ENCODE measurements around the gene SLC34A2. TPM values are rescaled to one million over a fixed set of nuclear protein-coding genes. Genes with fewer than 3 reads are reported as not detected.
"Not testable (repeated sequence)": the region's sequence is repeated elsewhere in the genome, so short reads cannot be mapped to it uniquely, and the experiment has no call there.

The SLC34A2 gene
- total and polyA plus RNA-seq, 4 donors, result 0.10 to 1.4 (median 0.50) TPM; not detected in 1

- no peak overlapping the region for H3K27ac ChIP-seq (ENCODE audit: low read depth in 1 of 2, low read length in 2 of 2)
- ATAC-seq (ENCODE audit: low FRiP score), result no peak
- H3K36me3 ChIP-seq (ENCODE audit: control insufficient read depth in 1 of 2, insufficient read depth in 2 of 2, low read length in 1 of 2), result no peaks in the 10 kb centered on the region
- H3K4me3 ChIP-seq (ENCODE audit: low read length in 2 of 2), result no peak overlapping the region
- no peaks in the 10 kb centered on the region for H3K9me3 ChIP-seq (ENCODE audit: control insufficient read depth, low read length)
- WGBS, 2 donors, result 72 to 73% methylated on average over 8 of the region's 8 CpGs
- intact Hi-C loops (cut with DNase I), result no loop called here
- H3K27me3 ChIP-seq (ENCODE audit: control insufficient read depth in 1 of 2, insufficient read depth in 2 of 2, low read length in 1 of 2), result no peaks in the 10 kb centered on the region
- DNase-seq, result no peak
- H3K4me1 ChIP-seq (ENCODE audit: control insufficient read depth in 1 of 2, insufficient read depth in 2 of 2, low read length in 2 of 2), result no peaks in the 10 kb centered on the region
Observed at GRCh38 chr4:25656031-25656430, 380 bp downstream of the SLC34A2 start.

GRCh38 chr4:25658357-25658771 lies 2.7 kb downstream of the SLC34A2 start:
- Histone ChIP-seq H3K9me3 (ENCODE audit: control insufficient read depth, low read length) (no peaks in the 10 kb centered on the region), H3K4me1 (ENCODE audit: control insufficient read depth in 1 of 2, insufficient read depth in 2 of 2, low read length in 2 of 2) (no peaks in the 10 kb centered on the region), H3K4me3 (ENCODE audit: low read length in 2 of 2) (no peak overlapping the region), H3K27me3 (ENCODE audit: control insufficient read depth in 1 of 2, insufficient read depth in 2 of 2, low read length in 1 of 2) (no peaks in the 10 kb centered on the region), H3K36me3 (ENCODE audit: control insufficient read depth in 1 of 2, insufficient read depth in 2 of 2, low read length in 1 of 2) (no peaks in the 10 kb centered on the region), H3K27ac (ENCODE audit: low read depth in 1 of 2, low read length in 2 of 2) (no peak overlapping the region)
- ATAC-seq (ENCODE audit: low FRiP score), result no peak
- intact Hi-C loops (cut with DNase I), result no loop called here
- DNase-seq, result no peak
- 17 to 21% methylated on average over 3 of the region's 3 CpGs for WGBS, 2 donors

GRCh38 chr4:25658777-25659176 lies 3.1 kb downstream of the SLC34A2 start:
- no peak for ATAC-seq (ENCODE audit: low FRiP score)
- WGBS, 2 donors, result 78 to 83% methylated on average over 3 of the region's 3 CpGs

GRCh38 chr4:25661441-25661840 lies 5.8 kb downstream of the SLC34A2 start:
- H3K36me3 ChIP-seq (ENCODE audit: control insufficient read depth in 1 of 2, insufficient read depth in 2 of 2, low read length in 1 of 2); H3K4me3 ChIP-seq (ENCODE audit: low read length in 2 of 2); intact Hi-C loops (cut with DNase I); DNase-seq; H3K27me3 ChIP-seq (ENCODE audit: control insufficient read depth in 1 of 2, insufficient read depth in 2 of 2, low read length in 1 of 2); H3K27ac ChIP-seq (ENCODE audit: low read depth in 1 of 2, low read length in 2 of 2); H3K4me1 ChIP-seq (ENCODE audit: control insufficient read depth in 1 of 2, insufficient read depth in 2 of 2, low read length in 2 of 2); H3K9me3 ChIP-seq (ENCODE audit: control insufficient read depth, low read length); ATAC-seq (ENCODE audit: low FRiP score): not testable (repeated sequence)
- 84 to 89% methylated on average over 4 of the region's 4 CpGs for WGBS, 2 donors

More at GRCh38 chr4:25658777-25659176, 3.1 kb downstream of the SLC34A2 start:
- H3K27ac ChIP-seq (ENCODE audit: low read depth in 1 of 2, low read length in 2 of 2), result no peak overlapping the region
- intact Hi-C loops (cut with DNase I), result no loop called here
- no peak overlapping the region for H3K4me3 ChIP-seq (ENCODE audit: low read length in 2 of 2)
- no peaks in the 10 kb centered on the region for H3K4me1 ChIP-seq (ENCODE audit: control insufficient read depth in 1 of 2, insufficient read depth in 2 of 2, low read length in 2 of 2)
- DNase-seq, result no peak
- no peaks in the 10 kb centered on the region for H3K36me3 ChIP-seq (ENCODE audit: control insufficient read depth in 1 of 2, insufficient read depth in 2 of 2, low read length in 1 of 2)
- H3K27me3 ChIP-seq (ENCODE audit: control insufficient read depth in 1 of 2, insufficient read depth in 2 of 2, low read length in 1 of 2), result no peaks in the 10 kb centered on the region
- H3K9me3 ChIP-seq (ENCODE audit: control insufficient read depth, low read length), result no peaks in the 10 kb centered on the region

- H3K9me3 ChIP-seq (ENCODE audit: control insufficient read depth, low read length), result no peaks in the 10 kb centered on the region
- 90 to 95% methylated on average over 10 of the region's 10 CpGs for WGBS, 2 donors
- no peaks in the 10 kb centered on the region for H3K36me3 ChIP-seq (ENCODE audit: control insufficient read depth in 1 of 2, insufficient read depth in 2 of 2, low read length in 1 of 2)
- H3K4me3 ChIP-seq (ENCODE audit: low read length in 2 of 2), result no peak overlapping the region
- no peaks in the 10 kb centered on the region for H3K27me3 ChIP-seq (ENCODE audit: control insufficient read depth in 1 of 2, insufficient read depth in 2 of 2, low read length in 1 of 2)
- intact Hi-C loops (cut with DNase I), result no loop called here
- no peaks in the 10 kb centered on the region for H3K4me1 ChIP-seq (ENCODE audit: control insufficient read depth in 1 of 2, insufficient read depth in 2 of 2, low read length in 2 of 2)
- DNase-seq, result no peak
- no peak for ATAC-seq (ENCODE audit: low FRiP score)
- no peak overlapping the region for H3K27ac ChIP-seq (ENCODE audit: low read depth in 1 of 2, low read length in 2 of 2)
Observed at GRCh38 chr4:25662306-25662705, 6.7 kb downstream of the SLC34A2 start.

GRCh38 chr4:25663781-25664180 lies 8.1 kb downstream of the SLC34A2 start:
- H3K4me1 ChIP-seq (ENCODE audit: control insufficient read depth in 1 of 2, insufficient read depth in 2 of 2, low read length in 2 of 2), result no peaks in the 10 kb centered on the region
- H3K4me3 ChIP-seq (ENCODE audit: low read length in 2 of 2), result no peak overlapping the region
- H3K27ac ChIP-seq (ENCODE audit: low read depth in 1 of 2, low read length in 2 of 2), result no peak overlapping the region
- no peaks in the 10 kb centered on the region for H3K9me3 ChIP-seq (ENCODE audit: control insufficient read depth, low read length)
- WGBS, 2 donors, result 12 to 15% methylated on average over 8 of the region's 8 CpGs
- no peaks in the 10 kb centered on the region for H3K36me3 ChIP-seq (ENCODE audit: control insufficient read depth in 1 of 2, insufficient read depth in 2 of 2, low read length in 1 of 2)
- H3K27me3 ChIP-seq (ENCODE audit: control insufficient read depth in 1 of 2, insufficient read depth in 2 of 2, low read length in 1 of 2), result no peaks in the 10 kb centered on the region
- ATAC-seq (ENCODE audit: low FRiP score), result no peak
- intact Hi-C loops (cut with DNase I), result no loop called here
- no peak for DNase-seq

GRCh38 chr4:25666031-25666630 lies 10.5 kb downstream of the SLC34A2 start:
- Histone ChIP-seq H3K36me3 (ENCODE audit: control insufficient read depth in 1 of 2, insufficient read depth in 2 of 2, low read length in 1 of 2) (no peaks in the 10 kb centered on the region), H3K27ac (ENCODE audit: low read depth in 1 of 2, low read length in 2 of 2) (no peak overlapping the region), H3K27me3 (ENCODE audit: control insufficient read depth in 1 of 2, insufficient read depth in 2 of 2, low read length in 1 of 2) (no peaks in the 10 kb centered on the region), H3K4me1 (ENCODE audit: control insufficient read depth in 1 of 2, insufficient read depth in 2 of 2, low read length in 2 of 2) (no peaks in the 10 kb centered on the region), H3K4me3 (ENCODE audit: low read length in 2 of 2) (no peak overlapping the region), H3K9me3 (ENCODE audit: control insufficient read depth, low read length) (no peaks in the 10 kb centered on the region)
- no peak for DNase-seq
- intact Hi-C loops (cut with DNase I), result no loop called here
- WGBS, 2 donors, result 86 to 88% methylated on average over 9 of the region's 9 CpGs
- ATAC-seq (ENCODE audit: low FRiP score), result no peak

- no peaks in the 10 kb centered on the region for H3K4me1 ChIP-seq (ENCODE audit: control insufficient read depth in 1 of 2, insufficient read depth in 2 of 2, low read length in 2 of 2)
- intact Hi-C loops (cut with DNase I), result no loop called here
- H3K27me3 ChIP-seq (ENCODE audit: control insufficient read depth in 1 of 2, insufficient read depth in 2 of 2, low read length in 1 of 2), result no peaks in the 10 kb centered on the region
- H3K36me3 ChIP-seq (ENCODE audit: control insufficient read depth in 1 of 2, insufficient read depth in 2 of 2, low read length in 1 of 2), result no peaks in the 10 kb centered on the region
- no peak overlapping the region for H3K4me3 ChIP-seq (ENCODE audit: low read length in 2 of 2)
- DNase-seq (no peak), ATAC-seq (ENCODE audit: low FRiP score) (no peak)
- WGBS, 2 donors, result 71 to 73% methylated on average over 15 of the region's 15 CpGs
- H3K9me3 ChIP-seq (ENCODE audit: control insufficient read depth, low read length), result no peaks in the 10 kb centered on the region
- H3K27ac ChIP-seq (ENCODE audit: low read depth in 1 of 2, low read length in 2 of 2), result no peak overlapping the region
Observed at GRCh38 chr4:25667931-25668557, 12.4 kb downstream of the SLC34A2 start.

- 5 to 7% methylated on average over 4 of the region's 4 CpGs for WGBS, 2 donors
- Histone ChIP-seq H3K4me3 (ENCODE audit: low read length in 2 of 2) (no peak overlapping the region), H3K27me3 (ENCODE audit: control insufficient read depth in 1 of 2, insufficient read depth in 2 of 2, low read length in 1 of 2) (no peaks in the 10 kb centered on the region), H3K4me1 (ENCODE audit: control insufficient read depth in 1 of 2, insufficient read depth in 2 of 2, low read length in 2 of 2) (no peaks in the 10 kb centered on the region), H3K9me3 (ENCODE audit: control insufficient read depth, low read length) (no peaks in the 10 kb centered on the region), H3K36me3 (ENCODE audit: control insufficient read depth in 1 of 2, insufficient read depth in 2 of 2, low read length in 1 of 2) (no peaks in the 10 kb centered on the region), H3K27ac (ENCODE audit: low read depth in 1 of 2, low read length in 2 of 2) (no peak overlapping the region)
- DNase-seq, result no peak
- ATAC-seq (ENCODE audit: low FRiP score), result no peak
- intact Hi-C loops (cut with DNase I), result no loop called here
Observed at GRCh38 chr4:25670991-25671390, 15.3 kb downstream of the SLC34A2 start.
